HG03558 (cell line): Measurements from ENCODE around the gene RBBP8.
"Not testable (repeated sequence)": the region's sequence is repeated elsewhere in the genome, so short reads cannot be mapped to it uniquely, and the experiment has no call there.

ENCODE experiments used
- ATAC-seq: cut with Tn5 transposase; IDR thresholded peaks from one replicate; pipeline ENCODE4 v1.9.1; 2021; ENCODE audit warnings: moderate number of reproducible peaks; ENCODE audit not compliant: unreplicated experiment; ENCODE audit errors: extremely low read depth

The RBBP8 gene

DNA sequence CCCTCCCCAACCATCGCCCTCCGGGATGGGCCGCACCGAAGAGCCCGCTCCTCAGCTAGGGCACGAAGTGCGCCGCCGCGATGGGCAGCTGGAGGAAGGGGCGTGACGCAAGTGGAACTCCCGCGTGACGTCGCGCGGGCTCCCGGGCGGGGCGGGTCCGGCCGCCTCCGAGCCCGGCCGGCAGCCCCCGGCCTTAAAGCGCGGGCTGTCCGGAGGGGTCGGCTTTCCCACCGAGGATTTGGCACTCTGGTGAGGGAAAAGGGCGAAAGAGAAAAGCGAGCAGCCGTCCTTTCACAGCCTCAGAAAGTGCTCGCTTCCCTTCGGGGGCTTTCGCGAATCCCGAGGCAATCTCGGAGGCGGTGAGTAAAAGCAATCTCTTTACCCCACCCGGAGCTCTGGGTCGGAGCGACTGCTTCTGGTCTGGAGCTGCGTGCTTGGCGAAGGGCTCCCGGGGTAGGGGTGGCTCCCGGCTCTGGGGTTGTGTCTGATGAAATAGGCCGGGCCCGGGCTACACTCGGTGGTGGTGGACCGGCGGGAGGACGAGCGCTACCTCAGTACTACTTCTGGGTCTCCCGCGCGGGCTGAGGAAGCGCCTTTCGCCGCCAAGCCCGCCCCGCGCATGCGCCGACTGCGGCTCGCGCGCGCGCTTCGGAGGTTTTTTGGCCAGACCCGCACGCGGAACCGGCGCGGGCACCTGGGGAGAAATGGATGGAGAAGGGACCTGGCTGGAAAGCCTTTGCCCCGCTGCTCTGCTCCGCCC lies at the start of gene RBBP8:
RBBP8 (plus strand) TSS at position 123 of the 760 bp plus-strand sequence. CDS start 3,524 bp downstream, outside the sequence.
- ATAC-seq = peak; percentile 48

- ATAC-seq = no peak
These were observed 49.3 kb upstream of the RBBP8 start for GRCh38 chr18:22883827-22884226.

DNA sequence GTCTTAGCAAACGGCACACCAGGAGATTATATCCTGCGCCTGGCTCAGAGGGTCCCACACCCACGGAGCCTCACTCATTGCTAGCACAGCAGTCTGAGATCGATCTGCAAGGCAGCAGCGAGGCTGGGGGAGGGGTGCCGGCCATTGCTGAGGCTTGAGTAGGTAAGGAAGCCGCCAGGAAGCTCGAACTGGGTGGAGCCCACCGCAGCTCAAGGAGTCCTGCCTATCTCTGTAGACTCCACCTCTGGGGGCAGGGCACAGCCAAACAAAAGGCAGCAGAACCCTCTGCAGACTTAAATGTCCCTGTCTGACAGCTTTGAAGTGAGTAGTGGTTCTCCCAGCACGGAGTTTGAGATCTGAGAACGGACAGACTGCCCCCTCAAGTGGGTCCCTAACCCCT lies 47.4 kb upstream of the RBBP8 start:
- not testable (repeated sequence) for ATAC-seq

DNA sequence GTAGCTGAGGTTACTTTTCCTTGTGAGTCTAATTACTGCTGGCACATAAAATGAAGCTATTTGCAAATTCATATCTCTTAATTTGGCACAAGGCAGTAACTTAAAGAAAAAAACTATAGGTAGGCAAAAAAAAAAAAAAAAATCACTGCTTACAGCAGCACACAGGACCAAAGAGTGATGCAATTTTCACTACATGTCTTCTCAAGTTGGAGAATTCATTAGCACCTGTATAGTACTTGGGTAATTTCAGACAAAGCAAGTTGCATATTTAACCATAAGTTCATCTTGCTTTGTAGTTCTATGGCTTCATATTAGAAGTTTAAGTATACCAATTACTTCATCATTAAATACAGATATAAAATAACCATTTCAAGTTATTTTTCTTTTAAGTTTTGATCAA lies 33.7 kb upstream of the RBBP8 start:
- no peak for ATAC-seq

- ATAC-seq = no peak
These were observed 32.4 kb upstream of the RBBP8 start for GRCh38 chr18:22900558-22901238.

DNA sequence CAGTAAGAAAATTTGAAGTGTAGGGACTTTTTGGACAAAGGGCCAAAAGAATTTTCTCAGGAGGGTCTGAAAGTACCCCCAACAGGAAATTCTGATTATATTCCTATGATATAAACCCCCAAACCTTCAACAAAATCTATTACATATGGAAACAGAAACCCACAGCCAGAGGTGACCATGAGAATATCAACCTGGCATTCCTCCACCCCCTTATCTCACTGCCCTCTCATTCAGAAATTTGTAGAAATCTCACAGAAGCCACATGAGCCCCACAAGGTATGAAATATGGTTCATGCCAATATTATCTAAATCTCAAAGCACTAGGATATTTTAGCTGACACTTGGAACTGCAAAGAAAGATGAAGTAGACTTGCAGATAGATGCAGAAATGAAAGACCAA lies 31.0 kb upstream of the RBBP8 start:
- ATAC-seq = no peak

- ATAC-seq = not testable (repeated sequence)
These were observed 29.9 kb upstream of the RBBP8 start for GRCh38 chr18:22903248-22903647.

GRCh38 chr18:22912149-22912548 lies 21.0 kb upstream of the RBBP8 start:
- ATAC-seq = no peak

- ATAC-seq = no peak
These were observed 20.3 kb upstream of the RBBP8 start for GRCh38 chr18:22912835-22913234.

DNA sequence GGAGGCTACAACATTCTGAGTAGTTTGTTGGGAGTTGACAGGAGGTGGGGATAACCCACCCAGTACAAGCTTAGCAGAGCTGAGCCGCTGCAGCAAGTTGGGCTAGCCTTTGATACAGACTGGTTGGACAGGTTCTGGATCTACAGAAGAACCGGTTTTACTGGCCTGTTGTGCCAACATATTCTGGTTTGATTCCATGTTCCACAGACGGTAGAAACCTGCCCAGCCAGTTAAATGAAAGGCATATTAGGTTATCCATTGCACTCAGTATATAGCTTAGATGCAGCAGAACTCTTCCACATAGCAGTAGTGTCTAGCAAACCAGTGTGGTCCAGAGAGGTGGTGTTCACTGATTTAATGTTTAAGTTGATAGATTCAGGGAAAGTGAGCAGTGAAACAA lies 19.3 kb upstream of the RBBP8 start:
- ATAC-seq = no peak

DNA sequence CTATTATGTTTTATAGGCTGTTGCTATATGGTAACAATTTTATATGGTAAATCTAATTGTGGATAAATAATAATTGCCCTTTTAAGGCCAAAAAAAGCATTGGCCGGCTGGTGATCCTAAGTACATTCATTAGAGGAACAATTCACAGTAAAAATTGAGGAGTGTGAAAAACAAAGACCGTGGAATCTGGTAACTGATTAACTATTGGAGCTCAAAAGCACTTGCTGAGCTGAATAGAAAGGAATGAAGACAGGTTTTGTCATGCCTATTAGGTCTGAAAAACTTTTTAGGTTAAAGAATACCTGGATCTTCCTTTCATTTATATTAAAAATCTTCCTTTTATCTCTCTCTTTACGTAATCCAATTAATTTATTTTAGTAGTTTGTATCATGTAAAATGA lies 18.5 kb upstream of the RBBP8 start:
- ATAC-seq = no peak

DNA sequence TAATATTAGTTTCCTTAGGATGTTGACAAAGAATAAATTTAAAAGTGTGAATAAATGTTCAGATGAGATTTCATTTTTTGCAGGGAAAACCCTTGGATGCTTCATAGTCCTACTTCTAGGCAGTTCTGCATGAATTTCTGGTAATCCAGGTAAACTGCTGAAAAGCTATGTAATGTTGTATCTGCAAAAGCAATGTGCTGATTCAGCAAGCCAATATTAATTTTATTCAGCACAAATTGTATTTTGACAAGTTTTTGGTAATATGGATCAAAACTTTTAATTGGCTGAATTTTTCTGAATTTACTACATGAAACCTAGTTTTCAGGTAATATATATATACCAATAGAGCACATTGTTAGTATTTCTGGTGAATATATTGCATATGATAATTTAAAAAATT lies 17.8 kb upstream of the RBBP8 start:
- ATAC-seq = no peak

DNA sequence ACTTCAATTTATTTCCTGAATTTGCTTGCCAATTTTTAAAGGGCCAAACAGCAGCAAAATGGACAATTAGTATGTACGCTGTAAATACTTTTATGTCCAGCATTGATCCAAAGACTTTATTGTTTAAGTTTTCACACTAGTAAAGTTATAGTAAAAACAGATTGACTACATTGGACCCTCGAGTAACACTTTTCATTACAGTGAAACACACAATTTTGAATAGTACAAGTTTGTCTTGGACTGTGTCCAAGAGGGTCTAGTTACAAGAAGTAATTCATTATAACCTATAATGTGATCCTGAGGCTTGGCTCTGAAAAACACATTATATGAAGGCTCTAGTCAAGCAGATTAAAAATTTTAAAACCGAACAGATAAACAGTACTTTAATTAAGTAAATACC lies 11.4 kb upstream of the RBBP8 start:
- ATAC-seq = no peak

GRCh38 chr18:22924589-22924988 lies 8.5 kb upstream of the RBBP8 start:
- no peak for ATAC-seq

GRCh38 chr18:22926454-22926853 lies 6.7 kb upstream of the RBBP8 start:
- ATAC-seq = no peak

GRCh38 chr18:22928339-22928738 lies 4.8 kb upstream of the RBBP8 start:
- ATAC-seq = no peak

GRCh38 chr18:22930089-22930713 lies 2.9 kb upstream of the RBBP8 start:
- ATAC-seq = peak; percentile 32

DNA sequence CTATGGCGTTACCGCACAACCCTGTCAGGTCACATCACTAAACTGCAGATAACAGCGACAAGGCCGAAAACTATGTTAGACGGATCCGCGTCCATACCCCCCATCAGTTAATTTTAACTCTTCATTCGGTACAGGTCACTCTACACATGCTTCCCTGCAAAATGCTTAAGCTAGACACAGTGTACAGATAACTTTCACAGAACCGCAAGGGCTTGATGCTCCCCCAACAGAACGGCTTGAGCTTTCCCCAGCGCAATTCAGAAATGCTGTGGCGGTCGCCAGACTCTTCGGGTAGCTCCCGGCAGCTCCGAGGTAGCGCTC lies 283 bp upstream of the RBBP8 start:
- peak; percentile 11 for ATAC-seq

GRCh38 chr18:22933966-22934423 lies 867 bp downstream of the RBBP8 start:
- ATAC-seq = peak; percentile 2

DNA sequence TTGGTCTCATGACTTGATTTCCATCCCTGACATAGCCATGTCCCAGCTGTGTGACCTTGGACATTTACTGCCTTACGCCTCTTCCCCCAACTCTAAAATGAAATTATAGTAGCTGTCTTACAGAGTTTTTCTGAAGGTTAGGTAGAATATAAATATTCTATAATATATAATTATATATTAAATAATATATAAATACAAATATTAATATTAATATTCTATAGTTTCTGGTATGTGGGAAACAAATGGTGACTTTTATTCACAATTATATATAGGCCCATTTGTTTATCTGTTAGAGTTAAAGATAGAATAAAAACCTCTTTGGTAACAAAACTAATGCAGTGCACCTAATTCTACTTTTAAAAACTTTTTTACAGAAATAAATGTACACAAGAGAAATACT lies 1.7 kb downstream of the RBBP8 start:
- no peak for ATAC-seq

DNA sequence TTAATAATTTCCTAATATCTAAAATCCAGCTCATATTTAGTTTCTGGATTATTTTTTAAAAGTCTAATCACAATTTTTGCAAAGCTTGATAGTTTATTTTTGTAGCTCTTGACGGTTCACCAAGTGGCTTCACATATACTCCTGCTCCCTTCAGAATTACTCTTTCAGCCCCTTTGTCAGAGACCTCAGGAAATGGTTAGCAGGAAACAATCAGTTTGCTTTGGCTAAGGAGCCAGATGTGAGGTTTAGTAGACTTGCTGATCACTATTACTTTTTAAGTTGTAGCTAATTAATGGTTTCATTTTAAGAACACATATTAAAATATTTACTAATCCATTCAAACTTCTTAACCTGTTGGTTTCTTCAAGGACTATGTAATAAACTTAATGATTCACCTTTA lies 2.3 kb downstream of the RBBP8 start:
- ATAC-seq = no peak
